Activated T-cell treated with anti-CD3 and anti-CD28 coated beads, Interleukin-2, amount 50 U/mL, for 4 hours (primary cell): ENCODE results near the gene HPCAL1. TPM values are rescaled to one million over a fixed set of nuclear protein-coding genes. Genes with fewer than 3 reads are reported as not detected.

ENCODE experiments used
- ATAC-seq, 2 donors: fragments of 200-7000 bp; cut with Tn5 transposase; one replicate each; pipeline ENCODE4 v1.10.0; 2021
- DNase-seq: peaks from one replicate; pipeline ENCODE4 v3.0.0-alpha.2; 2020
- H3K27me3 Mint-ChIP-seq: one replicate; pipeline ENCODE4 v1.8.0; 2021; ENCODE audit warnings: low read depth, mixed read lengths
- H3K36me3 Mint-ChIP-seq: one replicate; pipeline ENCODE4 v1.8.0; 2022; ENCODE audit warnings: mixed read lengths; ENCODE audit not compliant: insufficient read depth
- H3K4me1 Mint-ChIP-seq: one replicate; pipeline ENCODE4 v1.8.0; 2021; ENCODE audit warnings: low read depth, mixed read lengths
- H3K4me3 Mint-ChIP-seq: one replicate; pipeline ENCODE4 v1.8.0; 2021; ENCODE audit warnings: mild to moderate bottlenecking, moderate library complexity, mixed read lengths
- H3K9me3 Mint-ChIP-seq: one replicate; pipeline ENCODE4 v1.8.0; 2021; ENCODE audit warnings: mixed read lengths
- total RNA-seq, 3 donors: library from RNA; stranded (reverse); gene quantifications; one replicate each; pipeline ENCODE4 v1.2.1, GENCODE V29; 2021

The HPCAL1 gene
- total RNA-seq, 3 donors from 2014 or later: 40.8 to 44.7 (median 43.3) TPM

- Mint-ChIP-seq H3K4me3 (no peak overlapping the region), H3K27me3 (no peaks in the 10 kb centered on the region), H3K36me3 (peaks cover 4% of the 10 kb centered on the region), H3K4me1 (peaks cover 63% of the 10 kb centered on the region), H3K9me3 (no peaks in the 10 kb centered on the region)
- ATAC-seq (no peak), DNase-seq (no peak)
Measured at GRCh38 chr2:10406016-10406415, 103.3 kb downstream of the HPCAL1 start.

- no peaks in the 10 kb centered on the region for H3K27me3 Mint-ChIP-seq
- no peak overlapping the region for H3K4me3 Mint-ChIP-seq
- H3K4me1 Mint-ChIP-seq: peaks cover 57% of the 10 kb centered on the region
- no peak for ATAC-seq
- DNase-seq: no peak
- H3K9me3 Mint-ChIP-seq: no peaks in the 10 kb centered on the region
- peaks cover 4% of the 10 kb centered on the region for H3K36me3 Mint-ChIP-seq
Measured at GRCh38 chr2:10406491-10407188, 103.9 kb downstream of the HPCAL1 start.

GRCh38 chr2:10407432-10407831 lies 104.7 kb downstream of the HPCAL1 start:
- Mint-ChIP-seq H3K9me3 (no peaks in the 10 kb centered on the region), H3K4me1 (peaks cover 49% of the 10 kb centered on the region), H3K36me3 (peaks cover 12% of the 10 kb centered on the region), H3K27me3 (no peaks in the 10 kb centered on the region), H3K4me3 (peak overlapping the region; percentile 80)
- ATAC-seq (no peak), DNase-seq (no peak)

GRCh38 chr2:10407841-10408648 lies 105.3 kb downstream of the HPCAL1 start:
- Mint-ChIP-seq H3K9me3 (no peaks in the 10 kb centered on the region), H3K36me3 (peaks cover 16% of the 10 kb centered on the region), H3K4me3 (peak overlapping the region; percentile 80), H3K27me3 (no peaks in the 10 kb centered on the region), H3K4me1 (peaks cover 46% of the 10 kb centered on the region)
- ATAC-seq: peak; percentile 88 to 91
- DNase-seq: peak; percentile 53

GRCh38 chr2:10408649-10409579 lies 106.2 kb downstream of the HPCAL1 start:
- H3K27me3 Mint-ChIP-seq: no peaks in the 10 kb centered on the region
- peaks cover 44% of the 10 kb centered on the region for H3K4me1 Mint-ChIP-seq
- ATAC-seq (peak; percentile 69 to 77), DNase-seq (peak; percentile 80)
- peak overlapping the region; percentile 80 for H3K4me3 Mint-ChIP-seq
- H3K9me3 Mint-ChIP-seq: no peaks in the 10 kb centered on the region
- H3K36me3 Mint-ChIP-seq: peaks cover 13% of the 10 kb centered on the region

- Mint-ChIP-seq H3K27me3 (no peaks in the 10 kb centered on the region), H3K4me1 (peaks cover 40% of the 10 kb centered on the region), H3K4me3 (no peak overlapping the region), H3K36me3 (peaks cover 12% of the 10 kb centered on the region), H3K9me3 (no peaks in the 10 kb centered on the region)
- DNase-seq: no peak
- no peak for ATAC-seq
Measured at GRCh38 chr2:10410001-10410822, 107.5 kb downstream of the HPCAL1 start.

- H3K9me3 Mint-ChIP-seq: no peaks in the 10 kb centered on the region
- H3K27me3 Mint-ChIP-seq: no peaks in the 10 kb centered on the region
- no peak overlapping the region for H3K4me3 Mint-ChIP-seq
- peaks cover 39% of the 10 kb centered on the region for H3K4me1 Mint-ChIP-seq
- no peak for DNase-seq
- peaks cover 12% of the 10 kb centered on the region for H3K36me3 Mint-ChIP-seq
- ATAC-seq: no peak
Measured at GRCh38 chr2:10410823-10411437, 108.2 kb downstream of the HPCAL1 start.

- no peak for DNase-seq
- Mint-ChIP-seq H3K4me1 (peaks cover 34% of the 10 kb centered on the region), H3K4me3 (no peak overlapping the region), H3K27me3 (no peaks in the 10 kb centered on the region), H3K36me3 (peaks cover 12% of the 10 kb centered on the region), H3K9me3 (no peaks in the 10 kb centered on the region)
- ATAC-seq: no peak
Measured at GRCh38 chr2:10411557-10411956, 108.9 kb downstream of the HPCAL1 start.

- no peak for DNase-seq
- Mint-ChIP-seq H3K27me3 (no peaks in the 10 kb centered on the region), H3K36me3 (peaks cover 12% of the 10 kb centered on the region), H3K4me1 (peaks cover 26% of the 10 kb centered on the region), H3K4me3 (no peak overlapping the region), H3K9me3 (no peaks in the 10 kb centered on the region)
- peak in 1 of 2 donors; percentile 35 for ATAC-seq
Measured at GRCh38 chr2:10412380-10412779, 109.7 kb downstream of the HPCAL1 start.

GRCh38 chr2:10413503-10413902 lies 110.8 kb downstream of the HPCAL1 start:
- Mint-ChIP-seq H3K27me3 (no peaks in the 10 kb centered on the region), H3K4me3 (no peak overlapping the region), H3K9me3 (no peaks in the 10 kb centered on the region), H3K4me1 (peaks cover 15% of the 10 kb centered on the region), H3K36me3 (peaks cover 12% of the 10 kb centered on the region)
- ATAC-seq (no peak), DNase-seq (no peak)

GRCh38 chr2:10413991-10414451 lies 111.3 kb downstream of the HPCAL1 start:
- Mint-ChIP-seq H3K9me3 (no peaks in the 10 kb centered on the region), H3K27me3 (no peaks in the 10 kb centered on the region), H3K4me1 (peaks cover 10% of the 10 kb centered on the region), H3K4me3 (no peak overlapping the region), H3K36me3 (peaks cover 12% of the 10 kb centered on the region)
- ATAC-seq (no peak), DNase-seq (no peak)

GRCh38 chr2:10414591-10414990 lies 111.9 kb downstream of the HPCAL1 start:
- no peak overlapping the region for H3K4me3 Mint-ChIP-seq
- ATAC-seq: no peak
- no peak for DNase-seq
- peaks cover 6% of the 10 kb centered on the region for H3K4me1 Mint-ChIP-seq
- H3K27me3 Mint-ChIP-seq: no peaks in the 10 kb centered on the region
- peaks cover 15% of the 10 kb centered on the region for H3K36me3 Mint-ChIP-seq
- H3K9me3 Mint-ChIP-seq: no peaks in the 10 kb centered on the region

GRCh38 chr2:10415048-10415447 lies 112.3 kb downstream of the HPCAL1 start:
- H3K27me3 Mint-ChIP-seq: no peaks in the 10 kb centered on the region
- H3K36me3 Mint-ChIP-seq: peaks cover 17% of the 10 kb centered on the region
- H3K4me3 Mint-ChIP-seq: no peak overlapping the region
- no peaks in the 10 kb centered on the region for H3K9me3 Mint-ChIP-seq
- no peak for ATAC-seq
- peaks cover 5% of the 10 kb centered on the region for H3K4me1 Mint-ChIP-seq
- no peak for DNase-seq
